ENCODE results near the gene CD8A. TPM values are rescaled to one million over a fixed set of nuclear protein-coding genes. Genes with fewer than 3 reads are reported as not detected.

CD8A gene
- total RNA-seq, result not detected in 2 replicates

DNA sequence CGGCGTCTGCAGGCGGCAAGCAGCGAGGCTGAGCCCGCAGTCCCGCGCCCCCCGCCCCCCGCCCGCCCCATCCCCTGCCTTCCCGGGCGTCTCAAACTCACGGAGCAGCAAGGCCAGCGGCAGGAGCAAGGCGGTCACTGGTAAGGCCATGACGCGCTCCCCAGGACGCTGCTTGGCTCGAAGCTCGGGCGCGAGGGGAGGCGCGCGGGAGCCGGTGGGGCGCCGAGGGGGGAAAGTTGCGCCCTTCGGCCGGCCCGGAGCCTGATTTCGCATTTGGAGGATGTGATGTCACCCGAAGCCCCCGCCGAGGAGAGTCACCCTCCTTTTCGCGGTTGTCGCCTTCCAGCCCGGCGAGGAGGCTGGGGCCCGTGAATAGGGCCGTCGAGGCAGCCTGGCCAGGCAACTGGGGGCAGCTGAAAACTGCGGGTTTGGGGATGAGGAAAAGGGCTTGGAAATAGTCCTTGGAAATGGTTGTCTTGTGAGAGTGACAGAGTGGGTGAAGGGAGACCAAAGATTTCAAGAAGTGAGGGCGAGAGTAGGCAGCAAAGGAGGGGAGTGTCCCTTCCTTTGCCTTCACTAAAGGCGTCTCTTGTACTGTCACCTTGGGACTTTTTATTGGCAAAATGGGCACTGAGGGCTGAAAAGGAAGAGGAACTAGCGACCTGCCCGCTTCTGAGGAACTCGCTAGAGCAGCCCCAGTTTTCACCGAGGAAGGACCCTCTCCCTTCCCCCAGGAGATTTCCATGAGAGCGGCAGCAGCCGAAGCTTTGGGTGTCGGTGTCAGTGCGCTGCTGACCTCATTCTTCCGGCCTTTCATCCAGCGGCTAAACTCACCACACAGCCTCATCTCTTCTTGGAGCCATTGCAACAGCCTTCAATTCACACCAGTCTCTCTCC is at the start of gene CD8A:
Gene CD8A, minus strand, starts transcription at position 238 of the 897 bp plus-strand sequence. Its CDS starts 88 bp downstream, at position 150.

Other genes starting within 250 kb of the CD8A start
- gene CHMP3, start 227.5 kb downstream of the CD8A start, total RNA-seq, result 50.7 and 50.9 TPM in 2 replicates
- gene RNF103, start 167.0 kb downstream of the CD8A start, total RNA-seq, result 15.3 and 23.3 TPM in 2 replicates
- 36.7 and 53.0 TPM in 2 replicates for gene RMND5A, start 70.6 kb downstream of the CD8A start, total RNA-seq
- not detected in 2 replicates for gene CD8B, start 71.0 kb upstream of the CD8A start, total RNA-seq
- 0.32 and 1.2 TPM in 2 replicates for gene RGPD1, start 151.2 kb upstream of the CD8A start, total RNA-seq
- gene PLGLB1, start 230.9 kb upstream of the CD8A start, total RNA-seq, result 0.15 TPM in 1 of 2 replicates, not detected in the other